PC-3 (cell line): ENCODE results near the gene BICD2.

Experiments used
- EZH2phosphoT487 ChIP-seq: fragments of 300-600 bp; sonication (generic); IDR thresholded peaks from 2 replicates; pipeline ENCODE4 v1.6.1; 2018; ENCODE audit warnings: mild to moderate bottlenecking, antibody characterized with exemption, low read length, borderline replicate concordance
- TF ChIP-seq, protein P1 (sequence below): fragments of 300-600 bp; sonication (generic); conservative IDR thresholded peaks from 2 replicates; pipeline ENCODE4 v1.5.1; 2017; ENCODE audit warnings: antibody characterized with exemption, low read depth, mild to moderate bottlenecking, low read length

DNA sequence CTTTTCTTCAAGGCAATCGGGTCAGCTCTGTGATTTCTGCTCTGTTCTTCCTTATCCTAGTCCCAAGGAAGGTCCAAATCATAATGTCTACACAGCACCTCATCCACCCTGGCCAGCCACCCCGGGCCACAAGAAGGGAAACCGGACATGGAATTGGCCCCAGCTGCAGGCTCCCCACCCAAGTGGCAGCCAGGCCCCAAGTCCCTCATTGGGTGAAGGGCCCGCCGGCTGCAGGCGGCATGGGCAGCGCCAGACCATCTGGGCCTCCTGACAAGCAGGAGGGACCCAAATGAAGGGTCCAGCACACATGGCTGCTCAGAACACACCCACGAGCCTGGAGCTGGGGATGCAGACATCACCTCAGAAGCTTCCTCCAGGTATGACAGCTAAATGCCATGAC, 33.7 kb downstream of the BICD2 start:
- TF ChIP-seq EZH2phosphoT487, result no peak
- TF ChIP-seq, protein P1, sequence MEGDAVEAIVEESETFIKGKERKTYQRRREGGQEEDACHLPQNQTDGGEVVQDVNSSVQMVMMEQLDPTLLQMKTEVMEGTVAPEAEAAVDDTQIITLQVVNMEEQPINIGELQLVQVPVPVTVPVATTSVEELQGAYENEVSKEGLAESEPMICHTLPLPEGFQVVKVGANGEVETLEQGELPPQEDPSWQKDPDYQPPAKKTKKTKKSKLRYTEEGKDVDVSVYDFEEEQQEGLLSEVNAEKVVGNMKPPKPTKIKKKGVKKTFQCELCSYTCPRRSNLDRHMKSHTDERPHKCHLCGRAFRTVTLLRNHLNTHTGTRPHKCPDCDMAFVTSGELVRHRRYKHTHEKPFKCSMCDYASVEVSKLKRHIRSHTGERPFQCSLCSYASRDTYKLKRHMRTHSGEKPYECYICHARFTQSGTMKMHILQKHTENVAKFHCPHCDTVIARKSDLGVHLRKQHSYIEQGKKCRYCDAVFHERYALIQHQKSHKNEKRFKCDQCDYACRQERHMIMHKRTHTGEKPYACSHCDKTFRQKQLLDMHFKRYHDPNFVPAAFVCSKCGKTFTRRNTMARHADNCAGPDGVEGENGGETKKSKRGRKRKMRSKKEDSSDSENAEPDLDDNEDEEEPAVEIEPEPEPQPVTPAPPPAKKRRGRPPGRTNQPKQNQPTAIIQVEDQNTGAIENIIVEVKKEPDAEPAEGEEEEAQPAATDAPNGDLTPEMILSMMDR, result no peak
